CD4-positive, alpha-beta memory T cell (primary cell): ENCODE data around the gene OR6C75. TPM values are rescaled to one million over a fixed set of nuclear protein-coding genes. Genes with fewer than 3 reads are reported as not detected.
"Not testable (repeated sequence)": the region's sequence is repeated elsewhere in the genome, so short reads cannot be mapped to it uniquely, and the experiment has no call there.

Experiments
- CTCF ChIA-PET: fragments of 350-600 bp; sonication (Branson Sonifier 250); formaldehyde crosslinking; loops from one replicate; lab custom pipeline; 2021; ENCODE audit warnings: inconsistent platforms; ENCODE audit not compliant: partially characterized antibody; lab: Charles Lee
- POLR2A ChIA-PET: fragments of 350-600 bp; sonication (Branson Sonifier 250); formaldehyde crosslinking; loops from one replicate; lab custom pipeline; 2021; ENCODE audit not compliant: partially characterized antibody; lab: Charles Lee
- DNase-seq, 5 donors: peaks; one replicate each; pipeline versions ENCODE4 v3.0.0 to v3.0.0-alpha.2; 2020 to 2022; ENCODE audit warnings: mixed read lengths in 1 of 5
- H3K27ac ChIP-seq: one replicate; pipeline ENCODE4 v1.7.0; 2013; ENCODE audit warnings: low read depth, low read length
- H3K27me3 ChIP-seq: 2 replicates; pipeline ENCODE4 v1.7.0; 2013; ENCODE audit warnings: mild to moderate bottlenecking, low read length, moderate library complexity; ENCODE audit not compliant: insufficient read depth
- H3K36me3 ChIP-seq: 2 replicates; pipeline ENCODE4 v1.7.0; 2013; ENCODE audit warnings: mild to moderate bottlenecking, low read length, moderate library complexity; ENCODE audit not compliant: insufficient read depth
- H3K4me1 ChIP-seq: 2 replicates; pipeline ENCODE4 v1.7.0; 2013; ENCODE audit warnings: mild to moderate bottlenecking, low read length, moderate library complexity; ENCODE audit not compliant: insufficient read depth
- H3K4me3 ChIP-seq, 2 donors: one replicate each; pipeline ENCODE4 v1.7.0; 2013; ENCODE audit warnings: low read length in 2 of 2, mild to moderate bottlenecking in 1 of 2
- H3K9me3 ChIP-seq, 2 donors: one replicate each; pipeline ENCODE4 v1.7.0; 2013; ENCODE audit warnings: low read length in 2 of 2, control low read depth in 1 of 2; ENCODE audit not compliant: control insufficient read depth in 1 of 2
- H3K27ac Mint-ChIP-seq, 7 donors: one replicate each; pipeline ENCODE4 v1.8.0; 2020 to 2021; ENCODE audit warnings: mixed read lengths in 7 of 7, mild to moderate bottlenecking in 6 of 7, inconsistent platforms in 3 of 7, moderate library complexity in 3 of 7
- H3K27me3 Mint-ChIP-seq, 2 donors: one replicate each; pipeline ENCODE4 v1.8.0; 2020 to 2021; ENCODE audit warnings: mixed read lengths in 2 of 2
- H3K36me3 Mint-ChIP-seq, 2 donors: one replicate each; pipeline ENCODE4 v1.8.0; 2020 to 2021; ENCODE audit warnings: mixed read lengths in 2 of 2, inconsistent platforms in 1 of 2, mild to moderate bottlenecking in 1 of 2
- H3K4me1 Mint-ChIP-seq, 4 donors: one replicate each; pipeline ENCODE4 v1.8.0; 2020 to 2021; ENCODE audit warnings: mixed read lengths in 4 of 4, mild to moderate bottlenecking in 1 of 4
- H3K4me3 Mint-ChIP-seq, 8 donors: one replicate each; pipeline ENCODE4 v1.8.0; 2020 to 2021; ENCODE audit warnings: mixed read lengths in 8 of 8, mild to moderate bottlenecking in 7 of 8, moderate library complexity in 6 of 8, inconsistent platforms in 3 of 8
- H3K9me3 Mint-ChIP-seq, 8 donors: one replicate each; pipeline ENCODE4 v1.8.0; 2020 to 2021; ENCODE audit warnings: mixed read lengths in 8 of 8, mild to moderate bottlenecking in 5 of 8, inconsistent platforms in 3 of 8, moderate library complexity in 1 of 8
- intact Hi-C: fragments of 100-400 bp; cut with micrococcal nuclease; formaldehyde crosslinking; loops from one replicate; pipeline ENCODE4 v1.15.1; 2023
- polyA plus RNA-seq, 2 donors: library from polyadenylated mRNA; unstranded; fragments of 300-500 nt; fragmentation: Illumina TruSeq; gene quantifications; one replicate each; pipeline ENCODE4 v1.2.3, GENCODE V29; 2021
- total RNA-seq, 2 experiments: library from RNA; stranded (reverse); gene quantifications; one replicate each; pipeline ENCODE4 v1.2.3, GENCODE V29; 2021

Gene OR6C75
- total and polyA plus RNA-seq, 4 experiments from 2014 or later, result not detected

DNA sequence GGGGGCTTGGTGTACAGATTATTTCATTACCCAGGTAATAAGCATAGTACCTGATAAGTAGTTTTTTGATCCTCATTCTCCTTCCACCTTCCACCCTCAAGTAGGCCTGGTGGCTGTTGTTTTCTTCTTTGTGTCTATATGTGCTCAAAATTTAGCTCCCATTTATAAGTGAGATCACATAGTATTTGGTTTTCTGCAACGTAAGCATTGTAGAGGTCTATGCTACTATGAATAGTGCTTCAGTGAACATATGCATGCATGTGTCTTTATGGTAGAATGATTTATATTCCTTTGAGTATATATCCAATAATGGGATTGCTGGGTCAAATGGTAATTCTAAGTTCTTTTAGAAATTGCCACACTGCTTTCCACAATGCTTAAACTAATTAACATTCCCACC lies 46.4 kb downstream of the OR6C75 start:
- H3K4me3 Mint-ChIP-seq, H3K36me3 ChIP-seq, POLR2A ChIA-PET, CTCF ChIA-PET, intact Hi-C loops, H3K36me3 Mint-ChIP-seq, H3K27me3 ChIP-seq, H3K27ac ChIP-seq, H3K9me3 Mint-ChIP-seq, DNase-seq, H3K27ac Mint-ChIP-seq, H3K4me1 Mint-ChIP-seq, H3K4me1 ChIP-seq, H3K4me3 ChIP-seq, H3K9me3 ChIP-seq: not testable (repeated sequence)
- peaks cover 10 to 11% of the 10 kb centered on the region in 2 donors for H3K27me3 Mint-ChIP-seq

DNA sequence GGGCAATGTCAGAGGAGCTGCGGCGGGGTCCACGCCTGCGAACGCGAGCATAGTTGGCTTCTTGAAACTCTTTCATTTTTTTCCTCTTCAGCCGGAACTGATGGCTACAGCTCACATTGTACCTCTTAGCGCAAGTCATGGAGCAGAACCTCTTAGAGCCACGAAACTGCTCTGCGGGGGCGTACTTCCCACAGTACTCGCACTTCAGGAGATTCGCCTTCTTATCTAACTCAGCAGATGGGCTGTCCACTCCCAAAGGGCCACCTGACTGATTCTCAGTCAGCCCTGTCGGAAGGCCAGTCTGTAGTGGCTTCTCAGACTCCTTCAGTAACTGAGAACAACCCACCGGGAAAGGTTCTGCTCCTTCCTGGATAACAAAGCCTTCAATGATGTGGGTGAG lies 49.4 kb downstream of the OR6C75 start:
- H3K27me3 ChIP-seq, H3K4me3 ChIP-seq, H3K27ac ChIP-seq, H3K9me3 ChIP-seq, H3K36me3 ChIP-seq, DNase-seq, H3K4me1 Mint-ChIP-seq, H3K4me1 ChIP-seq, H3K4me3 Mint-ChIP-seq, H3K9me3 Mint-ChIP-seq, CTCF ChIA-PET, H3K36me3 Mint-ChIP-seq, POLR2A ChIA-PET, H3K27ac Mint-ChIP-seq, intact Hi-C loops: not testable (repeated sequence)
- H3K27me3 Mint-ChIP-seq, result peaks cover 20 to 30% of the 10 kb centered on the region in 2 donors

DNA sequence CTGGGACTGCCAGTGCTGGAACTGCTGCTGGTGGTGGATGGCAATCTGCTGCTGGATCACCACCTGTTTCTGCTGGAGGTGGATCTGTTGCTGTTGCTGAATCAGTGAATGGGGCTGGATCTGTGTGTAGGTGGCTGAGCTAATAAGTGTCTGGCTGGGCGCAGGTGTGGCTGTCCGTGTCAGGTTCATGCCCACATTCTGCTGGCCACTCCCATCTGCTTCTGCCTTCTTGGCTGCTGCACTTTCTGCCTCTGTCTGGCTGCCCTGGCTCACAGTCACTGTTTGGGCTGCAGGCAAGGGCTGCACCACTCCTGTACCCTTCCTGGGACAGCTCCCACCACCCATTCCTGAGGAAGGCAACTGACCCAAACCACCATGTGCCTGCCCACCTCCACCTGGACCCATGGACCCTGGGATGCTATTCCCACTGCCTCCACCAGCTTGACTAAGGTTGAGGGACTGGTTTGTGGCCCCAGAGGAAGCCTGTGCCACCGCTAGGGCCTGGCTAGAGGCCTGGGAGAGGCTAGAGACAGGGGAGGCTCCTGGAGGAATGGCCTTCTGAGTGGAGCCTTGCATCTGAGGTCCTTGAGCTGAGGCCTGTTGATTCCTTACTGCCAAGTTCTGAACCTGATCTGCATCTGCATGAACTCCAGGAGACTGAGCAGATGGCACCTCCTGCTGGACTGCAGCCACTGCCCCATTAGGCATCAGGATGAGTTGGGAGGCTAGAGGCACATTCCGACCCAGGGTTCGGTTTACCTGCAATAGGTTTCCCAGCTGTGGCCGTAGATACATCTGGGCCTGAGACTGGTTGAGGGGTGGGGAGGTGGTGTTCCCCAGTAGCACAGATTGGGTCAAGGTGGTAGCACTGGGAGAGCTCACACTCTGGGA lies 51.0 kb downstream of the OR6C75 start:
- H3K4me3 ChIP-seq, POLR2A ChIA-PET, H3K4me1 ChIP-seq, H3K27ac ChIP-seq, H3K36me3 Mint-ChIP-seq, H3K27me3 ChIP-seq, H3K9me3 Mint-ChIP-seq, H3K9me3 ChIP-seq, H3K27ac Mint-ChIP-seq, H3K4me1 Mint-ChIP-seq, CTCF ChIA-PET, DNase-seq, H3K36me3 ChIP-seq, intact Hi-C loops: not testable (repeated sequence)
- peaks cover 24 to 31% of the 10 kb centered on the region in 2 donors for H3K27me3 Mint-ChIP-seq
- H3K4me3 Mint-ChIP-seq, result peak overlapping the region in 1 of 8 donors; percentile 20

DNA sequence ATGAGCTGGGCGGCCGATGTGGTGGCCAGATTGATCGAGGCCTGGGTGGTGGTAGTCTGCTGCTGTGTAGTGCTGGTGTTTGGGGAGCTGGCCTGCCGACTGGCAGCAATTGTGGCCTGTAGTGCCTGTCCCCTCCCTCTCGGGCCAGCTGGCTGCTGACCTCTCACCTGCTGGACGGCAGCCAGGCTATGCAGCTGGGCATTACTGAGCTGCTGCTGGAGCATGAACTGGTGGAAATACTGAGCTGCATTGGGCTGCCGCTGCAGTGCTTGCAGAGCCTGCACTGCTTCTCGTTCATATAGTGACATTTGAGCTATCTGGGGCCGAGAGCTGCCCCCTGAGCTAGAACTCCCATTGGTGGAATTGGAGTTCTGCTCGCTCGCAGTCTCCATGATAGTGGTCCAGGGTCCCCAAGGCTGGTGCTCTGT lies 51.6 kb downstream of the OR6C75 start:
- H3K4me3 Mint-ChIP-seq, intact Hi-C loops, H3K4me1 Mint-ChIP-seq, DNase-seq, H3K4me3 ChIP-seq, H3K27ac ChIP-seq, H3K9me3 Mint-ChIP-seq, H3K27me3 ChIP-seq, H3K4me1 ChIP-seq, CTCF ChIA-PET, POLR2A ChIA-PET, H3K36me3 ChIP-seq, H3K9me3 ChIP-seq, H3K36me3 Mint-ChIP-seq, H3K27ac Mint-ChIP-seq: not testable (repeated sequence)
- peaks cover 26 to 37% of the 10 kb centered on the region in 2 donors for H3K27me3 Mint-ChIP-seq

DNA sequence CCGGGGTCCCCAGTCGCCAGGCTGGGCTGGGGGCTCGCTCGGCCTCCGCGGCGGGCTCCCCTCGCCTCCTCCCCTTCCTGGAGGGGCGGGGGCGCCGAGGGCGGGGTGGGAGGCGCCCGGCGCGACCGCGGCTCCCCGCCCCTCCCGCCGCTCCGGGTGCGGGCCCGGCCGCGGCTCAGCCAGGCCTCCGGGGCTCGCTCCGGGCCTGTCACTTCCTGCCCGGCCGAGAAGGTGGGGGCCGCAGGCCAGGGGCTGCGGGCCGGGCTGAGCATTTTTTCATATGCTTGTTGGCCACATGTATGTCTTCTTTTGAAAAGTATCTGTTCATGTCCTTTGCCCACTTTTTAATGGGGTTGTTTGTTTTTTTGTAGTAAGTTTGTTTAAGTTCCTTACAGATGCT lies 52.1 kb downstream of the OR6C75 start:
- H3K27me3 ChIP-seq, H3K4me1 ChIP-seq, intact Hi-C loops, H3K27ac ChIP-seq, H3K4me3 ChIP-seq, H3K9me3 Mint-ChIP-seq, H3K27ac Mint-ChIP-seq, H3K4me1 Mint-ChIP-seq, H3K36me3 Mint-ChIP-seq, DNase-seq, POLR2A ChIA-PET, H3K9me3 ChIP-seq, CTCF ChIA-PET, H3K36me3 ChIP-seq: not testable (repeated sequence)
- peak overlapping the region in 4 of 8 donors; percentile 13 to 80 (median 46) for H3K4me3 Mint-ChIP-seq
- H3K27me3 Mint-ChIP-seq, result peaks cover 26 to 40% of the 10 kb centered on the region in 2 donors

DNA sequence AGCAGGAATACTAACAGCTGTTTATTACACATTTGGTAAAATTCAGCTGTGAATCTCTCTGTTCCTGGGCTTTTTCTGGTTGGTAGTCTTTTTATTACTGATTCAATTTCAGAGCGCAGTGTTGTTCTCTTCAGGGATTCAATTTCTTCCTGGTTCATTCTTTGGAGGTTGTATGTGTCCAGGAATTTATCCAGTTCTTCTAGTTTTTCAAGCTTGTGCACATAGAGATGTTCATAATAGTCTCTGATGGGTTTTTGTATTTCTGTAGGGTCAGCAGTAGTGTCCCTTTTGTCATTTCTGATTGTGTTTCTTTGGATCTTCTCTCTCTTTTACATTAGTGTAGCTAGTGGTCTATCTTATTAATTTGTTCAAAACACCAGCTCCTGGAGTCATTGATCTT lies 54.2 kb downstream of the OR6C75 start:
- no peaks in the 10 kb centered on the region for H3K9me3 ChIP-seq
- intact Hi-C loops, result no loop called here
- peaks cover 0 to 3% (median 0%) of the 10 kb centered on the region in 8 donors for H3K9me3 Mint-ChIP-seq
- ChIA-PET POLR2A (no interaction called here), CTCF (no interaction called here)
- H3K4me1 ChIP-seq, result no peaks in the 10 kb centered on the region
- DNase-seq, result no peak
- H3K27me3 ChIP-seq, result no peaks in the 10 kb centered on the region
- H3K4me3 ChIP-seq, result no peak overlapping the region
- H3K4me3 Mint-ChIP-seq, result no peak overlapping the region
- H3K4me1 Mint-ChIP-seq, result peaks cover 4 to 8% (median 6%) of the 10 kb centered on the region in 4 donors
- no peak overlapping the region for H3K27ac ChIP-seq
- H3K27ac Mint-ChIP-seq, result no peak overlapping the region
- H3K36me3 ChIP-seq, result no peaks in the 10 kb centered on the region
- peaks cover 28 to 36% of the 10 kb centered on the region in 2 donors for H3K27me3 Mint-ChIP-seq
- H3K36me3 Mint-ChIP-seq, result no peaks in the 10 kb centered on the region
